ENCODE measurements around the gene TMLHE. TPM values are rescaled to one million over a fixed set of nuclear protein-coding genes. Genes with fewer than 3 reads are reported as not detected.

The TMLHE gene
- total and polyA plus RNA-seq, 2 of the 13 experiments (the other 11 are each of a cell fraction or from before 2014, with no cell fraction given) = 12.5 to 14.2 TPM

DNA sequence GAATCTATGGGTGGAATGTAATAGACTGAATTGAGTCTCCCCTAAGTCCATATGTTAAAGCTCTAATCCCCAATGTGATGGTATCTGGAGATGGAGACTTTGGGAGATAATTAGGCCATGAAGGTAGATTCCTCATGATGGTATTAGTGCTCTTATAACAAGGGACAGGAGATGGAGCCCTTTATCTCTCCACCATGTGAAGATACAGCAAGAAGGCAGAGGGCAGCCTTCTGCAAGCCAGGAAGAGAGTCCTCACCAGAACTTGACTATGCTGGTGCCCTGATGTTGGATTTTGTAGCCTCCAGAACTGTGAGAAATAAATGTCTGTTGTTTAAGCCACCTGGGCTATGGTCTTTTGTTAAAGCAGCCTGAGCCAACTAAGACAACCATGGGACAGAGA is 78.0 kb downstream of the TMLHE start:
- Histone ChIP-seq H3K79me2 (ENCODE audit: insufficient read depth, low read length) (no peaks in the 10 kb centered on the region), H4K20me1 (ENCODE audit: insufficient read depth, low read length) (no peaks in the 10 kb centered on the region), H3K36me3 (replicated peaks in 1 of 2; ENCODE audit: control insufficient read depth in 1 of 2, insufficient read depth in 2 of 2, low read length in 2 of 2) (no peaks in the 10 kb centered on the region), H3K27ac (ENCODE audit: extremely low read length, insufficient read depth, low read length) (no peak overlapping the region), H2AFZ (ENCODE audit: low read length) (no peak overlapping the region), H3K4me1 (ENCODE audit: insufficient read depth, low read length) (no peaks in the 10 kb centered on the region), H3K27me3 (ENCODE audit: control insufficient read depth in 1 of 2, insufficient read depth in 2 of 2, low read length in 2 of 2) (no peaks in the 10 kb centered on the region), H3K9me3 (ENCODE audit: low read length) (no peaks in the 10 kb centered on the region), H3K4me3 (replicated peaks in 1 of 3; ENCODE audit: insufficient read depth in 1 of 3, low read depth in 2 of 3, low read length in 3 of 3) (no peak overlapping the region), H3K4me2 (ENCODE audit: low read depth, low read length) (no peak overlapping the region), H3K9ac (ENCODE audit: insufficient read depth, low read depth, low read length) (no peak overlapping the region)
- CTCF ChIA-PET (ENCODE audit: low intra/inter-chr PET ratio, low total read pairs) = no interaction called here
- no peak for ATAC-seq
- no peak for DNase-seq (ENCODE audit: low spot score)
- no peak for TF ChIP-seq IKZF4 (CRISPR knock-in tag; IDR thresholded peaks at IDR 0.05; ENCODE audit: borderline replicate concordance, low read depth, not compliant biosample characterization)
- no peak for TF ChIP-seq SMAD1 (CRISPR knock-in tag; IDR thresholded peaks at IDR 0.05; ENCODE audit: borderline replicate concordance, low read depth)
- no peak for TF ChIP-seq NRL (CRISPR knock-in tag; IDR thresholded peaks at IDR 0.05; ENCODE audit: borderline replicate concordance)
- no peak for TF ChIP-seq ZNF816 (CRISPR knock-in tag; IDR thresholded peaks at IDR 0.05; ENCODE audit: borderline replicate concordance)
- TF ChIP-seq MXI1 (IDR thresholded peaks at IDR 0.05; ENCODE audit: borderline replicate concordance, low read depth, low read length) = no peak
- no peak for TF ChIP-seq CEBPB (IDR thresholded peaks at IDR 0.05; ENCODE audit: borderline replicate concordance, low read depth, low read length)
- no peak for TF ChIP-seq ZNF607 (CRISPR knock-in tag; IDR thresholded peaks at IDR 0.05; ENCODE audit: borderline replicate concordance)
- TF ChIP-seq MTA3 (CRISPR knock-in tag; IDR thresholded peaks at IDR 0.05) = no peak
- TF ChIP-seq HMGA1 (CRISPR knock-in tag; conservative IDR thresholded peaks at IDR 0.05) = no peak
- TF ChIP-seq ZSCAN31 (CRISPR knock-in tag; IDR thresholded peaks at IDR 0.05; ENCODE audit: low read depth) = no peak
- TF ChIP-seq MAFG (CRISPR knock-in tag; IDR thresholded peaks at IDR 0.05) = no peak
- no peak for TF ChIP-seq HOXA9 (CRISPR knock-in tag; IDR thresholded peaks at IDR 0.05; ENCODE audit: borderline replicate concordance)
- no peak for TF ChIP-seq ZNF550 (CRISPR knock-in tag; IDR thresholded peaks at IDR 0.05; ENCODE audit: borderline replicate concordance)
- TF ChIP-seq, protein P1, sequence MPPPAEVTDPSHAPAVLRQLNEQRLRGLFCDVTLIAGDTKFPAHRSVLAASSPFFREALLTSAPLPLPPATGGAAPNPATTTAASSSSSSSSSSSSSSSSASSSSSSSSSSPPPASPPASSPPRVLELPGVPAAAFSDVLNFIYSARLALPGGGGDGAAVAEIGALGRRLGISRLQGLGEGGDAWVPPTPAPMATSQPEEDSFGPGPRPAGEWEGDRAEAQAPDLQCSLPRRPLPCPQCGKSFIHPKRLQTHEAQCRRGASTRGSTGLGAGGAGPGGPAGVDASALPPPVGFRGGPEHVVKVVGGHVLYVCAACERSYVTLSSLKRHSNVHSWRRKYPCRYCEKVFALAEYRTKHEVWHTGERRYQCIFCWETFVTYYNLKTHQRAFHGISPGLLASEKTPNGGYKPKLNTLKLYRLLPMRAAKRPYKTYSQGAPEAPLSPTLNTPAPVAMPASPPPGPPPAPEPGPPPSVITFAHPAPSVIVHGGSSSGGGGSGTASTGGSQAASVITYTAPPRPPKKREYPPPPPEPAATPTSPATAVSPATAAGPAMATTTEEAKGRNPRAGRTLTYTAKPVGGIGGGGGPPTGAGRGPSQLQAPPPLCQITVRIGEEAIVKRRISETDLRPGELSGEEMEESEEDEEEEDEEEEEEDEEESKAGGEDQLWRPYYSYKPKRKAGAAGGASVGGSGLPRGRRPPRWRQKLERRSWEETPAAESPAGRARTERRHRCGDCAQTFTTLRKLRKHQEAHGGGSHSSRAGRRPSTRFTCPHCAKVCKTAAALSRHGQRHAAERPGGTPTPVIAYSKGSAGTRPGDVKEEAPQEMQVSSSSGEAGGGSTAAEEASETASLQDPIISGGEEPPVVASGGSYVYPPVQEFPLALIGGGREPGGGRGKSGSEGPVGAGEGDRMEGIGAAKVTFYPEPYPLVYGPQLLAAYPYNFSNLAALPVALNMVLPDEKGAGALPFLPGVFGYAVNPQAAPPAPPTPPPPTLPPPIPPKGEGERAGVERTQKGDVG (CRISPR knock-in tag; IDR thresholded peaks at IDR 0.05; ENCODE audit: borderline replicate concordance) = no peak
- TF ChIP-seq PLRG1 (conservative IDR thresholded peaks at IDR 0.05) = no peak
- no peak for TF ChIP-seq ZNF282 (IDR thresholded peaks at IDR 0.05; ENCODE audit: partially characterized antibody)
- TF ChIP-seq HIVEP1 (CRISPR knock-in tag; IDR thresholded peaks at IDR 0.05) = no peak
- no peak for TF ChIP-seq ZIK1 (CRISPR knock-in tag; IDR thresholded peaks at IDR 0.05; ENCODE audit: borderline replicate concordance, low read depth)
- TF ChIP-seq, protein P2, sequence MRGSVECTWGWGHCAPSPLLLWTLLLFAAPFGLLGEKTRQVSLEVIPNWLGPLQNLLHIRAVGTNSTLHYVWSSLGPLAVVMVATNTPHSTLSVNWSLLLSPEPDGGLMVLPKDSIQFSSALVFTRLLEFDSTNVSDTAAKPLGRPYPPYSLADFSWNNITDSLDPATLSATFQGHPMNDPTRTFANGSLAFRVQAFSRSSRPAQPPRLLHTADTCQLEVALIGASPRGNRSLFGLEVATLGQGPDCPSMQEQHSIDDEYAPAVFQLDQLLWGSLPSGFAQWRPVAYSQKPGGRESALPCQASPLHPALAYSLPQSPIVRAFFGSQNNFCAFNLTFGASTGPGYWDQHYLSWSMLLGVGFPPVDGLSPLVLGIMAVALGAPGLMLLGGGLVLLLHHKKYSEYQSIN (CRISPR knock-in tag; IDR thresholded peaks at IDR 0.05; ENCODE audit: borderline replicate concordance) = no peak
- POLR2A ChIA-PET = no interaction called here
- BruUV-seq (replicated peaks) = no TSS peak
- intact Hi-C loops (cut with micrococcal nuclease; ENCODE audit: unreplicated experiment) (no loop called here), in situ Hi-C loops (cut with HindIII; ENCODE audit: extremely low pct_ligation_motif_present, low pct_unique_long_range_greater_than_20kb) (no loop called here)
- no peak for FAIRE-seq
